GM12878 (cell line): Measurements from ENCODE around the gene A1BG. TPM values are rescaled to one million over a fixed set of nuclear protein-coding genes. Genes with fewer than 3 reads are reported as not detected.

Experiments
- ATAC-seq: fragments of 200-7000 bp; cut with Tn5 transposase; 3 replicates; pipeline ENCODE4 v1.9.1; 2020; ENCODE audit warnings: mild to moderate bottlenecking, moderate library complexity
- BruUV-seq: library from RNA; stranded (reverse); fragments of 400-500 nt; replicated peaks from 2 replicates; lab custom pipeline; 2021; lab: Mats Ljungman, UMichigan
- CTCF ChIA-PET: fragments of 300-600 bp; sonication (Branson Sonifier 250); formaldehyde crosslinking; extraction: SDS; loops from one replicate; lab custom pipeline; 2021; ENCODE audit warnings: inconsistent platforms; lab: Yijun Ruan, JAX
- POLR2A ChIA-PET: fragments of 350-600 bp; formaldehyde crosslinking; extraction: SDS; loops from one replicate; lab custom pipeline; 2021; ENCODE audit warnings: inconsistent platforms; lab: Charles Lee
- RAD21 ChIA-PET: fragments of 300-600 bp; sonication (Branson Sonifier 250); formaldehyde crosslinking; loops from one replicate; lab custom pipeline; 2023; ENCODE audit warnings: antibody characterized with exemption; ENCODE audit not compliant: unreplicated experiment; lab: Charles Lee
- SMC1A ChIA-PET: fragments of 300-600 bp; sonication (Branson Sonifier 250); formaldehyde crosslinking; loops from one replicate; lab custom pipeline; 2023; ENCODE audit not compliant: unreplicated experiment, uncharacterized antibody; lab: Charles Lee
- DNase-seq: peaks from one replicate; pipeline ENCODE4 v3.0.0-alpha.2; 2011; ENCODE audit warnings: low read depth, low spot score
- FAIRE-seq: peaks from 3 replicates; lab custom pipeline; 2011; peaks lifted over from hg19 to GRCh38; lab: Jason Lieb, UNC
- H2AFZ ChIP-seq: 2 replicates; pipeline ENCODE4 v1.6.0; 2011; ENCODE audit warnings: low read depth, low read length, control low read depth; ENCODE audit not compliant: control insufficient read depth
- H3K27ac ChIP-seq: 2 replicates; pipeline ENCODE4 v1.5.1; 2011; ENCODE audit warnings: control low read depth; ENCODE audit not compliant: control insufficient read depth, insufficient read depth
- H3K27me3 ChIP-seq, 2 experiments: replicated peaks in 1 of 2; 2 replicates each; pipeline versions ENCODE4 v1.6.0 to v1.6.1; 2011; ENCODE audit warnings: low read length in 1 of 2; ENCODE audit not compliant: control insufficient read depth in 2 of 2, insufficient read depth in 2 of 2
- H3K36me3 ChIP-seq, 2 experiments: 2 replicates each; pipeline ENCODE4 v1.5.1; 2011; ENCODE audit warnings: low read length in 1 of 2; ENCODE audit not compliant: control insufficient read depth in 2 of 2, insufficient read depth in 2 of 2
- H3K4me1 ChIP-seq: 2 replicates; pipeline ENCODE4 v1.6.1; 2011; ENCODE audit warnings: mild to moderate bottlenecking, low read length, moderate library complexity, mixed read lengths; ENCODE audit not compliant: control insufficient read depth, insufficient read depth
- H3K4me2 ChIP-seq: 2 replicates; pipeline ENCODE4 v1.6.0; 2011; ENCODE audit warnings: control low read depth; ENCODE audit not compliant: control insufficient read depth, insufficient read depth
- H3K4me3 ChIP-seq: fragments of 200-600 bp; sonication (generic); 2 replicates; pipeline ENCODE4 v1.5.1; 2016
- H3K79me2 ChIP-seq: 2 replicates; pipeline ENCODE4 v1.6.0; 2011; ENCODE audit warnings: low read length; ENCODE audit not compliant: control insufficient read depth, insufficient read depth
- H3K9ac ChIP-seq: 2 replicates; pipeline ENCODE4 v1.8.0; 2011; ENCODE audit warnings: low read length, control low read depth, mixed read lengths; ENCODE audit not compliant: control insufficient read depth, insufficient read depth
- H3K9me3 ChIP-seq: replicated peaks from 3 replicates; pipeline ENCODE4 v1.5.1; 2011; ENCODE audit warnings: mild to moderate bottlenecking, low read length; ENCODE audit not compliant: control insufficient read depth, insufficient read depth
- H4K20me1 ChIP-seq: 2 replicates; pipeline ENCODE4 v1.6.0; 2011; ENCODE audit not compliant: control insufficient read depth, insufficient read depth
- CHD2 ChIP-seq: IDR thresholded peaks from 2 replicates; pipeline ENCODE4 v1.6.1; 2011; ENCODE audit warnings: low read depth, low read length, improper control_type of control experiment, borderline replicate concordance
- MLLT1 ChIP-seq: fragments of 450-650 bp; IDR thresholded peaks from 2 replicates; pipeline ENCODE4 v1.6.1; 2016; ENCODE audit warnings: mild to moderate bottlenecking
- MTA2 ChIP-seq: fragments of 450-650 bp; IDR thresholded peaks from 2 replicates; pipeline ENCODE4 v1.6.1; 2016; ENCODE audit warnings: low read depth, mild to moderate bottlenecking, moderate library complexity
- POLR2A ChIP-seq: IDR thresholded peaks from 2 replicates; pipeline ENCODE4 v1.6.1; 2011; ENCODE audit warnings: low read depth, mild to moderate bottlenecking, low read length
- SMAD1 ChIP-seq: fragments of 450-650 bp; IDR thresholded peaks from 2 replicates; pipeline ENCODE4 v1.6.1; 2018; ENCODE audit warnings: mild to moderate bottlenecking, low read depth; ENCODE audit not compliant: partially characterized antibody
- WRNIP1 ChIP-seq: IDR thresholded peaks from 2 replicates; pipeline ENCODE4 v1.6.1; 2011; ENCODE audit warnings: low read depth, low read length, improper control_type of control experiment, borderline replicate concordance
- ZNF217 ChIP-seq: fragments of 450-650 bp; IDR thresholded peaks from 2 replicates; pipeline ENCODE4 v1.6.1; 2017; ENCODE audit warnings: antibody characterized with exemption, mild to moderate bottlenecking
- WGBS: methylation state at CpG from one replicate; pipeline ENCODE4 v1.1.6; 2016; ENCODE audit warnings: low lambda C conversion rate; ENCODE audit not compliant: insufficient replicate concordance, insufficient coverage; ENCODE audit errors: missing lambda C conversion rate; 5-methylcytosine and 5-hydroxymethylcytosine counted together
- in situ Hi-C: fragments of 300-500 bp; cut with MboI; formaldehyde crosslinking; loops from 9 replicates; pipeline ENCODE4 v1.14.3; 2018; ENCODE audit warnings: mixed read lengths
- intact Hi-C: fragments of 100-400 bp; cut with micrococcal nuclease; formaldehyde crosslinking; loops from one replicate; pipeline ENCODE4 v1.14.2; 2022; ENCODE audit not compliant: unreplicated experiment
- polyA plus RNA-seq, 11 experiments: library from polyadenylated mRNA; depleted of rRNA in 4 of 11; unstranded in 6 of 11; stranded (reverse) in 5 of 11; fragments of >200 nt; fragmentation: Nextera tagmentation in 4 of 11; fragmentation: Illumina TruSeq in 1 of 11; extraction: Ambion mirVana in 4 of 11; extraction: Trizol in 1 of 11; gene quantifications; 1 replicate in 1 of 11; 2 replicates in 10 of 11; pipeline versions ENCODE4 v1.2.1 to v1.2.3, GENCODE V29; 2011 to 2016; ENCODE audit warnings: inconsistent platforms in 2 of 11, missing spikeins in 2 of 11, low read depth in 1 of 11
- total RNA-seq, 4 experiments: library from RNA; depleted of rRNA in 3 of 4; stranded (reverse); fragments of >200 nt in 3 of 4; fragmentation: Illumina TruSeq in 1 of 4; extraction: Trizol in 1 of 4; gene quantifications; 2 replicates each; pipeline versions ENCODE4 v1.2.1 to v1.2.3, GENCODE V29; 2013 to 2021
- TF ChIP-seq, protein P1 (sequence below), 3 experiments: IDR thresholded peaks in 2 of 3; conservative IDR thresholded peaks in 1 of 3; 2 replicates each; pipeline ENCODE4 v1.5.1; 2011; ENCODE audit warnings: low read depth in 3 of 3, low read length in 3 of 3, mild to moderate bottlenecking in 3 of 3, control low read depth in 2 of 3, moderate library complexity in 2 of 3, inconsistent platforms in 1 of 3, mixed read lengths in 1 of 3; ENCODE audit not compliant: control insufficient read depth in 2 of 3, insufficient read depth in 1 of 3; ENCODE audit errors: extremely low read depth in 1 of 3

The A1BG gene
- total and polyA plus RNA-seq, 10 of the 15 experiments (the other 5 are each of a cell fraction or from before 2014, with no cell fraction given): 0.34 to 29.6 (median 11.8) TPM

DNA sequence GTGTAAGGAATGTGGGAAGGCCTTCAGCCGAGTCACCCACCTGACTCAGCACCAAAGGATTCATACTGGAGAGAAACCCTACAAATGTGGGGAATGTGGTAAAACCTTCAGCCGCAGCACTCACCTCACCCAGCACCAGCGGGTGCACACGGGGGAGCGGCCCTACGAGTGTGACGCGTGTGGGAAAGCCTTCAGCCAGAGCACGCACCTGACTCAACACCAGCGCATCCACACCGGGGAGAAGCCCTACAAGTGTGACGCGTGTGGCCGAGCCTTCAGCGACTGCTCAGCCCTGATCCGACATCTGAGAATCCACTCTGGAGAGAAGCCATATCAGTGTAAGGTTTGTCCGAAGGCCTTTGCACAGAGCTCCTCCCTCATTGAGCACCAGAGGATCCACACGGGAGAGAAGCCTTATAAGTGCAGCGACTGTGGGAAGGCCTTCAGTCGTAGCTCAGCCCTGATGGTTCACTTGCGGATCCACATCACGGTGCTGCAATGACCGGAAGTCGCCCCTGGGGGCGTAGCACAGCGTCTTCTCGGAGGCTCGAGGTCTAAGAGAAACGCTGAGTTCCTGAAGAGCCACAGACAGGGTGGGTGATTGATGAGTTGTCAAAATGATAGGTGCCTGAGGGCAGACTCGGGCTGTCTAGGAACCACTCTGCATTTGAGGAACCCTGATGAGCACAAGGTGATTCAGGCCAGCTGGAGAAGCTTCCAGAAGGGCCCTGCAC lies 14.3 kb downstream of the A1BG start:
- Histone ChIP-seq H3K27me3 (no peaks in the 10 kb centered on the region), H3K36me3 (peaks cover 7 to 11% of the 10 kb centered on the region in 2 experiments; a peak in 3 of 4 replicates), H3K4me2 (no peak overlapping the region), H3K79me2 (no peaks in the 10 kb centered on the region), H2AFZ (no peak overlapping the region), H3K9me3 (no peaks in the 10 kb centered on the region; the same call in 2 of the 3 replicates), H3K9ac (no peak overlapping the region), H3K4me1 (no peaks in the 10 kb centered on the region), H4K20me1 (no peaks in the 10 kb centered on the region; the same call in 1 of the 2 replicates), H3K4me3 (no peak overlapping the region), H3K27ac (no peak overlapping the region)
- 92% methylated on average over 29 of the region's 30 CpGs for WGBS
- ATAC-seq: no peak
- no peak for DNase-seq
- ChIA-PET CTCF (no interaction called here), SMC1A (no interaction called here), RAD21 (no interaction called here), POLR2A (no interaction called here)
- in situ Hi-C loops (no loop called here), intact Hi-C loops (no loop called here)
- no TSS peak for BruUV-seq
- no peak for FAIRE-seq
- TF ChIP-seq SMAD1 (no peak), MTA2 (no peak), CHD2 (no peak), POLR2A (no peak), WRNIP1 (no peak), ZNF217 (no peak), MLLT1 (no peak)
- TF ChIP-seq, protein P1, sequence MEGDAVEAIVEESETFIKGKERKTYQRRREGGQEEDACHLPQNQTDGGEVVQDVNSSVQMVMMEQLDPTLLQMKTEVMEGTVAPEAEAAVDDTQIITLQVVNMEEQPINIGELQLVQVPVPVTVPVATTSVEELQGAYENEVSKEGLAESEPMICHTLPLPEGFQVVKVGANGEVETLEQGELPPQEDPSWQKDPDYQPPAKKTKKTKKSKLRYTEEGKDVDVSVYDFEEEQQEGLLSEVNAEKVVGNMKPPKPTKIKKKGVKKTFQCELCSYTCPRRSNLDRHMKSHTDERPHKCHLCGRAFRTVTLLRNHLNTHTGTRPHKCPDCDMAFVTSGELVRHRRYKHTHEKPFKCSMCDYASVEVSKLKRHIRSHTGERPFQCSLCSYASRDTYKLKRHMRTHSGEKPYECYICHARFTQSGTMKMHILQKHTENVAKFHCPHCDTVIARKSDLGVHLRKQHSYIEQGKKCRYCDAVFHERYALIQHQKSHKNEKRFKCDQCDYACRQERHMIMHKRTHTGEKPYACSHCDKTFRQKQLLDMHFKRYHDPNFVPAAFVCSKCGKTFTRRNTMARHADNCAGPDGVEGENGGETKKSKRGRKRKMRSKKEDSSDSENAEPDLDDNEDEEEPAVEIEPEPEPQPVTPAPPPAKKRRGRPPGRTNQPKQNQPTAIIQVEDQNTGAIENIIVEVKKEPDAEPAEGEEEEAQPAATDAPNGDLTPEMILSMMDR (IDR thresholded peaks at IDR 0.05 in 2 of 3, conservative IDR thresholded peaks at IDR 0.05 in 1 of 3; ENCODE audit: control insufficient read depth in 2 of 3, extremely low read depth in 1 of 3, insufficient read depth in 1 of 3, low read depth in 3 of 3, low read length in 3 of 3): 0 out of 6 replicates have a peak, but pooled peaks of 1 of the 3 experiments have one; percentile 0
